ENCODE results near the gene SNAPC2. TPM values are rescaled to one million over a fixed set of nuclear protein-coding genes. Genes with fewer than 3 reads are reported as not detected.
"Not testable (repeated sequence)": the region's sequence is repeated elsewhere in the genome, so short reads cannot be mapped to it uniquely, and the experiment has no call there.

Gene SNAPC2
- total RNA-seq, 2 donors from 2014 or later: 13.4 to 15.4 TPM

GRCh38 chr19:7928741-7929701, 8.9 kb downstream of the SNAPC2 start:
- no peaks in the 10 kb centered on the region for H3K27me3 ChIP-seq
- no peak overlapping the region for H3K9ac ChIP-seq (ENCODE audit: low read depth in 2 of 2, low read length in 2 of 2)
- H3K36me3 ChIP-seq: peaks cover 24% of the 10 kb centered on the region
- H3K4me1 ChIP-seq: no peaks in the 10 kb centered on the region
- H3K9me3 ChIP-seq: no peaks in the 10 kb centered on the region
- no peak overlapping the region for H3K4me3 ChIP-seq
- intact Hi-C loops (cut with DNase I): loop anchor here (10.0 kb wide), 1 partner anchor 74 kb away; no protein-coding TSS in a partner anchor
- no peak for TF ChIP-seq CTCF (IDR thresholded peaks at IDR 0.05)
- no peak for DNase-seq
- peak overlapping the region; percentile 44 for H3K27ac ChIP-seq

GRCh38 chr19:7930030-7930429, 9.9 kb downstream of the SNAPC2 start:
- intact Hi-C loops (cut with DNase I); H3K9me3 ChIP-seq; H3K4me3 ChIP-seq; H3K4me1 ChIP-seq; H3K27me3 ChIP-seq; H3K27ac ChIP-seq; H3K9ac ChIP-seq (ENCODE audit: low read depth in 2 of 2, low read length in 2 of 2); DNase-seq: not testable (repeated sequence)
- peaks cover 27% of the 10 kb centered on the region for H3K36me3 ChIP-seq

- Histone ChIP-seq H3K9ac (ENCODE audit: low read depth in 2 of 2, low read length in 2 of 2) (no peak overlapping the region), H3K4me3 (no peak overlapping the region), H3K27me3 (no peaks in the 10 kb centered on the region), H3K36me3 (peaks cover 32% of the 10 kb centered on the region), H3K27ac (no peak overlapping the region), H3K4me1 (no peaks in the 10 kb centered on the region), H3K9me3 (no peaks in the 10 kb centered on the region)
- intact Hi-C loops (cut with DNase I): no loop called here
- no peak for DNase-seq
- no peak for TF ChIP-seq CTCF (IDR thresholded peaks at IDR 0.05)
Measured at GRCh38 chr19:7930765-7931164, 10.6 kb downstream of the SNAPC2 start.

GRCh38 chr19:7931221-7932061, 11.3 kb downstream of the SNAPC2 start:
- peak overlapping the region in 1 of 2 donors; percentile 24 for H3K9ac ChIP-seq (ENCODE audit: low read depth in 2 of 2, low read length in 2 of 2)
- intact Hi-C loops (cut with DNase I): no loop called here
- no peaks in the 10 kb centered on the region for H3K4me1 ChIP-seq
- no peak for TF ChIP-seq CTCF (IDR thresholded peaks at IDR 0.05)
- no peaks in the 10 kb centered on the region for H3K9me3 ChIP-seq
- H3K27ac ChIP-seq: no peak overlapping the region
- H3K36me3 ChIP-seq: peaks cover 32% of the 10 kb centered on the region
- no peak for DNase-seq
- no peak overlapping the region for H3K4me3 ChIP-seq
- no peaks in the 10 kb centered on the region for H3K27me3 ChIP-seq

- no peak for TF ChIP-seq CTCF (IDR thresholded peaks at IDR 0.05)
- Histone ChIP-seq H3K27ac (no peak overlapping the region), H3K4me1 (no peaks in the 10 kb centered on the region), H3K9ac (ENCODE audit: low read depth in 2 of 2, low read length in 2 of 2) (no peak overlapping the region), H3K36me3 (peaks cover 32% of the 10 kb centered on the region), H3K27me3 (no peaks in the 10 kb centered on the region), H3K4me3 (no peak overlapping the region), H3K9me3 (no peaks in the 10 kb centered on the region)
- intact Hi-C loops (cut with DNase I): no loop called here
- no peak for DNase-seq
Measured at GRCh38 chr19:7932276-7932929, 12.3 kb downstream of the SNAPC2 start.

Data from colonic mucosa (tissue), 4 donors.